IPS-18c (cell line): ENCODE measurements around the gene PRKN.
"Not testable (repeated sequence)": the region's sequence is repeated elsewhere in the genome, so short reads cannot be mapped to it uniquely, and the experiment has no call there.

Source experiments
- H3K4me3 ChIP-seq: 2 replicates; pipeline ENCODE4 v1.7.0; 2013; ENCODE audit warnings: low read depth, mild to moderate bottlenecking, low read length, moderate library complexity; ENCODE audit not compliant: insufficient read depth
- H3K9me3 ChIP-seq: one replicate; pipeline ENCODE4 v1.6.1; 2013; ENCODE audit warnings: mild to moderate bottlenecking, low read length, moderate library complexity; ENCODE audit not compliant: control insufficient read depth, insufficient read depth

Gene PRKN

GRCh38 chr6:162538643-162539064 is 188.9 kb downstream of the PRKN start:
- Histone ChIP-seq H3K4me3 (no peak overlapping the region), H3K9me3 (no peaks in the 10 kb centered on the region)

- H3K9me3 ChIP-seq, result no peaks in the 10 kb centered on the region
- H3K4me3 ChIP-seq, result no peak overlapping the region
Observed at GRCh38 chr6:162533009-162533400, 194.6 kb downstream of the PRKN start.

GRCh38 chr6:162532283-162533008 is 195.1 kb downstream of the PRKN start:
- no peaks in the 10 kb centered on the region for H3K9me3 ChIP-seq
- no peak overlapping the region for H3K4me3 ChIP-seq

- not testable (repeated sequence) for H3K4me3 ChIP-seq, H3K9me3 ChIP-seq
Observed at GRCh38 chr6:162531391-162531790, 196.2 kb downstream of the PRKN start.

- Histone ChIP-seq H3K9me3 (no peaks in the 10 kb centered on the region), H3K4me3 (no peak overlapping the region)
Observed at GRCh38 chr6:162528538-162528937, 199.0 kb downstream of the PRKN start.

GRCh38 chr6:162526960-162527359 is 200.6 kb downstream of the PRKN start:
- no peaks in the 10 kb centered on the region for H3K9me3 ChIP-seq
- no peak overlapping the region for H3K4me3 ChIP-seq

- H3K4me3 ChIP-seq, result no peak overlapping the region
Observed at GRCh38 chr6:162525181-162525580, 202.4 kb downstream of the PRKN start.

GRCh38 chr6:162512744-162513143 is 214.8 kb downstream of the PRKN start:
- no peaks in the 10 kb centered on the region for H3K9me3 ChIP-seq
- H3K4me3 ChIP-seq, result no peak overlapping the region

More at GRCh38 chr6:162525181-162525580, 202.4 kb downstream of the PRKN start:
- H3K9me3 ChIP-seq, result no peaks in the 10 kb centered on the region

GRCh38 chr6:162497389-162497788 is 230.2 kb downstream of the PRKN start:
- no peaks in the 10 kb centered on the region for H3K9me3 ChIP-seq

GRCh38 chr6:162493917-162494316 is 233.6 kb downstream of the PRKN start:
- Histone ChIP-seq H3K4me3 (no peak overlapping the region), H3K9me3 (no peaks in the 10 kb centered on the region)

More at GRCh38 chr6:162497389-162497788, 230.2 kb downstream of the PRKN start:
- no peak overlapping the region for H3K4me3 ChIP-seq

- H3K4me3 ChIP-seq, result no peak overlapping the region
Observed at GRCh38 chr6:162491637-162492036, 235.9 kb downstream of the PRKN start.

GRCh38 chr6:162489101-162489976 is 238.2 kb downstream of the PRKN start:
- Histone ChIP-seq H3K4me3 (no peak overlapping the region), H3K9me3 (no peaks in the 10 kb centered on the region)

More at GRCh38 chr6:162491637-162492036, 235.9 kb downstream of the PRKN start:
- no peaks in the 10 kb centered on the region for H3K9me3 ChIP-seq

GRCh38 chr6:162488444-162488843 is 239.1 kb downstream of the PRKN start:
- Histone ChIP-seq H3K4me3 (no peak overlapping the region), H3K9me3 (no peaks in the 10 kb centered on the region)

GRCh38 chr6:162485464-162485863 is 242.1 kb downstream of the PRKN start:
- no peak overlapping the region for H3K4me3 ChIP-seq

GRCh38 chr6:162481938-162482337 is 245.6 kb downstream of the PRKN start:
- Histone ChIP-seq H3K4me3 (no peak overlapping the region), H3K9me3 (no peaks in the 10 kb centered on the region)

More at GRCh38 chr6:162485464-162485863, 242.1 kb downstream of the PRKN start:
- H3K9me3 ChIP-seq, result no peaks in the 10 kb centered on the region

GRCh38 chr6:162481320-162481719 is 246.2 kb downstream of the PRKN start:
- H3K4me3 ChIP-seq, result no peak overlapping the region
- no peaks in the 10 kb centered on the region for H3K9me3 ChIP-seq

GRCh38 chr6:162478192-162478671 is 249.3 kb downstream of the PRKN start:
- H3K9me3 ChIP-seq, result no peaks in the 10 kb centered on the region

GRCh38 chr6:162474722-162475121 is 252.8 kb downstream of the PRKN start:
- no peak overlapping the region for H3K4me3 ChIP-seq
- H3K9me3 ChIP-seq, result no peaks in the 10 kb centered on the region

More at GRCh38 chr6:162478192-162478671, 249.3 kb downstream of the PRKN start:
- no peak overlapping the region for H3K4me3 ChIP-seq
